Measurements from ENCODE around the gene RIIAD1.

RIIAD1 gene

GRCh38 chr1:151705753-151706463 is 15.4 kb upstream of the RIIAD1 start:
- Histone ChIP-seq H3K9ac (ENCODE audit: low read length) (no peak overlapping the region), H3K79me2 (ENCODE audit: insufficient read depth, low read length) (no peaks in the 10 kb centered on the region), H3K9me3 (ENCODE audit: low read length) (no peaks in the 10 kb centered on the region), H3K36me3 (ENCODE audit: insufficient read depth, low read length) (0 out of 2 replicates have a peak, but pooled peaks cover under 1% of the 10 kb centered on the region), H3K4me2 (ENCODE audit: low read length) (no peak overlapping the region), H3K4me3 (ENCODE audit: low read depth, low read length, poor library complexity, severe bottlenecking) (no peak overlapping the region), H2AFZ (ENCODE audit: low read length) (no peak overlapping the region), H4K20me1 (ENCODE audit: insufficient read depth, low read length) (no peaks in the 10 kb centered on the region), H3K27ac (ENCODE audit: low read depth, low read length, poor library complexity, severe bottlenecking) (no peak overlapping the region), H3K9me2 (ENCODE audit: low read depth, low read length) (no peaks in the 10 kb centered on the region), H3F3A (ENCODE audit: insufficient read depth, low read length) (no peaks in the 10 kb centered on the region), H3K4me1 (ENCODE audit: insufficient read depth, low read length, severe bottlenecking) (no peaks in the 10 kb centered on the region), H3K27me3 (ENCODE audit: insufficient read depth, low read length) (no peaks in the 10 kb centered on the region)
- TF ChIP-seq EZH2 (IDR thresholded peaks at IDR 0.05; ENCODE audit: borderline replicate concordance, low read length) (no peak), CTCF (IDR thresholded peaks at IDR 0.05; ENCODE audit: low read length) (no peak)

- H3K9me2 ChIP-seq (ENCODE audit: low read depth, low read length): no peaks in the 10 kb centered on the region
- no peaks in the 10 kb centered on the region for H3K79me2 ChIP-seq (ENCODE audit: insufficient read depth, low read length)
- no peak overlapping the region for H3K4me2 ChIP-seq (ENCODE audit: low read length)
- no peaks in the 10 kb centered on the region for H3K36me3 ChIP-seq (ENCODE audit: insufficient read depth, low read length)
- no peak overlapping the region for H2AFZ ChIP-seq (ENCODE audit: low read length)
- H3K9ac ChIP-seq (ENCODE audit: low read length): no peak overlapping the region
- no peaks in the 10 kb centered on the region for H3K4me1 ChIP-seq (ENCODE audit: insufficient read depth, low read length, severe bottlenecking)
- H4K20me1 ChIP-seq (ENCODE audit: insufficient read depth, low read length): no peaks in the 10 kb centered on the region
- H3F3A ChIP-seq (ENCODE audit: insufficient read depth, low read length): no peaks in the 10 kb centered on the region
- H3K27ac ChIP-seq (ENCODE audit: low read depth, low read length, poor library complexity, severe bottlenecking): no peak overlapping the region
- TF ChIP-seq CTCF (IDR thresholded peaks at IDR 0.05; ENCODE audit: low read length) (no peak), EZH2 (IDR thresholded peaks at IDR 0.05; ENCODE audit: borderline replicate concordance, low read length) (no peak)
- no peaks in the 10 kb centered on the region for H3K9me3 ChIP-seq (ENCODE audit: low read length)
- H3K27me3 ChIP-seq (ENCODE audit: insufficient read depth, low read length): no peaks in the 10 kb centered on the region
- no peak overlapping the region for H3K4me3 ChIP-seq (ENCODE audit: low read depth, low read length, poor library complexity, severe bottlenecking)
Observed at GRCh38 chr1:151706464-151707415, 14.6 kb upstream of the RIIAD1 start.

- Histone ChIP-seq H3K9me2 (ENCODE audit: low read depth, low read length) (no peaks in the 10 kb centered on the region), H3K27ac (ENCODE audit: low read depth, low read length, poor library complexity, severe bottlenecking) (no peak overlapping the region), H3K36me3 (ENCODE audit: insufficient read depth, low read length) (no peaks in the 10 kb centered on the region), H3F3A (ENCODE audit: insufficient read depth, low read length) (no peaks in the 10 kb centered on the region), H3K79me2 (ENCODE audit: insufficient read depth, low read length) (no peaks in the 10 kb centered on the region), H3K9ac (ENCODE audit: low read length) (no peak overlapping the region), H3K9me3 (ENCODE audit: low read length) (no peaks in the 10 kb centered on the region), H3K4me2 (ENCODE audit: low read length) (no peak overlapping the region), H3K27me3 (ENCODE audit: insufficient read depth, low read length) (no peaks in the 10 kb centered on the region), H3K4me1 (ENCODE audit: insufficient read depth, low read length, severe bottlenecking) (no peaks in the 10 kb centered on the region), H3K4me3 (ENCODE audit: low read depth, low read length, poor library complexity, severe bottlenecking) (no peak overlapping the region), H4K20me1 (ENCODE audit: insufficient read depth, low read length) (no peaks in the 10 kb centered on the region), H2AFZ (ENCODE audit: low read length) (no peak overlapping the region)
- TF ChIP-seq EZH2 (IDR thresholded peaks at IDR 0.05; ENCODE audit: borderline replicate concordance, low read length): no peak
- TF ChIP-seq CTCF (IDR thresholded peaks at IDR 0.05; ENCODE audit: low read length): no peak
Observed at GRCh38 chr1:151707541-151708065, 13.7 kb upstream of the RIIAD1 start.
